ENCODE results near the gene RGS14.
"Not testable (repeated sequence)": the region's sequence is repeated elsewhere in the genome, so short reads cannot be mapped to it uniquely, and the experiment has no call there.

Gene RGS14

GRCh38 chr5:177336112-177336511, 21.6 kb upstream of the RGS14 start:
- TF ChIP-seq, protein P1, sequence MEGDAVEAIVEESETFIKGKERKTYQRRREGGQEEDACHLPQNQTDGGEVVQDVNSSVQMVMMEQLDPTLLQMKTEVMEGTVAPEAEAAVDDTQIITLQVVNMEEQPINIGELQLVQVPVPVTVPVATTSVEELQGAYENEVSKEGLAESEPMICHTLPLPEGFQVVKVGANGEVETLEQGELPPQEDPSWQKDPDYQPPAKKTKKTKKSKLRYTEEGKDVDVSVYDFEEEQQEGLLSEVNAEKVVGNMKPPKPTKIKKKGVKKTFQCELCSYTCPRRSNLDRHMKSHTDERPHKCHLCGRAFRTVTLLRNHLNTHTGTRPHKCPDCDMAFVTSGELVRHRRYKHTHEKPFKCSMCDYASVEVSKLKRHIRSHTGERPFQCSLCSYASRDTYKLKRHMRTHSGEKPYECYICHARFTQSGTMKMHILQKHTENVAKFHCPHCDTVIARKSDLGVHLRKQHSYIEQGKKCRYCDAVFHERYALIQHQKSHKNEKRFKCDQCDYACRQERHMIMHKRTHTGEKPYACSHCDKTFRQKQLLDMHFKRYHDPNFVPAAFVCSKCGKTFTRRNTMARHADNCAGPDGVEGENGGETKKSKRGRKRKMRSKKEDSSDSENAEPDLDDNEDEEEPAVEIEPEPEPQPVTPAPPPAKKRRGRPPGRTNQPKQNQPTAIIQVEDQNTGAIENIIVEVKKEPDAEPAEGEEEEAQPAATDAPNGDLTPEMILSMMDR (IDR thresholded peaks at IDR 0.05) = peak; percentile 56
- TF ChIP-seq ZFX (IDR thresholded peaks at IDR 0.05; ENCODE audit: borderline replicate concordance) = no peak
- no peak overlapping the region for H3K27ac ChIP-seq

- TF ChIP-seq, protein P1 (IDR thresholded peaks at IDR 0.05) = no peak
- TF ChIP-seq ZFX (IDR thresholded peaks at IDR 0.05; ENCODE audit: borderline replicate concordance) = no peak
Observed at GRCh38 chr5:177336603-177337494, 20.9 kb upstream of the RGS14 start.

DNA sequence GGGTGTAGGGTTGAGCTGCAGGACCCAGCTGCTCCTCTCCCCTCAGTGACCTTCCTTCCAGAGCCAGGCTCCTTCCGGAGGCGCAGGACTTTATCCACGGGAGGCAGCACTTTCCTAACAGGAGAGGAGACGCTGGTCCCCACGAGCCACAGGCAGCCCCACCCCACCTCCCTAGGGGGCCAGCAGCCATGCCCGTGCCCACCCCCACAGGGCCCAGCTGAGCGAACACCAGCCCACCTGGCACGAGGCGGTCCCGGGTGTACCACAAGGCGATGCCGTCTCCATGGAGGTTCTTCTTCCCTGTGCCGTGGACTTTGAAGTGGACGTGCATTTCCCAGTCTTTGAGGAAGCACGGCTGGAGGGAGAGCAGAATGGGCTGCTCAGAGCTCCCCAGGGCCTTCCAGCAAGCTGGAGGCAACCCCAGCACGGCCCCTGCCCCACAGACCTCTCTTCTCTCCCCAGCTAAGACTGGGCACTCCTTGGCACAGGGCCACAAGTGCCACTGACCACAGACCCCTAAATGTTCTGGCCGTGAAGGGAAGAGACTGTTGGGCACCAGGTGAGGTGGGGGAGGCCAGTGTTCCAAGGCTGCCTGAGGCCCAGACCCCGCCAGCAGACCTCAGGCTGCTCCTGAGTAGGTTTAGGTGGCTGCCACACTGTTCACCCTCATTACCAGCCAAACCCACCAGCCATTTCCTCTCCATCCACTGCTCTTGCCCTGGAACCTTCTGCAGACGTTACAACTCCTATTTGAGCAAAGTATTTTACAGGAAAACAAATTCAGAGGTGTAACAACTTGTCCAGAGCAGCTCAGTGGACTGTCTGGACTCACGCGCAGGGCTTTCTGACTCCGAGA, 19.2 kb upstream of the RGS14 start:
- TF ChIP-seq, protein P1 (IDR thresholded peaks at IDR 0.05) = no peak
- no peak for TF ChIP-seq ZFX (IDR thresholded peaks at IDR 0.05; ENCODE audit: borderline replicate concordance)
- peak overlapping the region; percentile 31; the same call in 1 of the 2 replicates for H3K27ac ChIP-seq

More at GRCh38 chr5:177336603-177337494, 20.9 kb upstream of the RGS14 start:
- H3K27ac ChIP-seq = no peak overlapping the region

GRCh38 chr5:177339107-177339638, 18.6 kb upstream of the RGS14 start:
- H3K27ac ChIP-seq = peak overlapping the region; percentile 31; the same call in 1 of the 2 replicates

DNA sequence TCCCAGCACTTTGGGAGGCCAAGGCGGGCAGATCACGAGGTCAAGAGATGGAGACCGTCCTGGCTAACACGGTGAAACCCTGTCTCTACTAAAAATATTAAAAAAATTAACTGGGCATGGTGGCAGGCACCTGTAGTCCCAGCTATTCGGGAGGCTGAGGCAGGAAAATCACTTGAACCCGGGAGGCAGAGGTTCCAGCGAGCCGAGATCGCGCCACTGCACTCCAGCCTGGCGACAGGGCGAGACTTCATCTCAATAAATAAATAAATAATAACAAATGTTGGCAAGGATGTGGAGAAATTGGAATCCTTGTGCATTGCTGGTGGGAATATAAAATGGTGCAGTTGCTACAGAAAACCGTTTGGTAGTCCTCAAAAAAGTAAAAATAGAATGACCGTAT, 14.7 kb upstream of the RGS14 start:
- H3K27ac ChIP-seq = not testable (repeated sequence)

More at GRCh38 chr5:177339107-177339638, 18.6 kb upstream of the RGS14 start:
- TF ChIP-seq, protein P1 (IDR thresholded peaks at IDR 0.05) = no peak
- no peak for TF ChIP-seq ZFX (IDR thresholded peaks at IDR 0.05; ENCODE audit: borderline replicate concordance)

DNA sequence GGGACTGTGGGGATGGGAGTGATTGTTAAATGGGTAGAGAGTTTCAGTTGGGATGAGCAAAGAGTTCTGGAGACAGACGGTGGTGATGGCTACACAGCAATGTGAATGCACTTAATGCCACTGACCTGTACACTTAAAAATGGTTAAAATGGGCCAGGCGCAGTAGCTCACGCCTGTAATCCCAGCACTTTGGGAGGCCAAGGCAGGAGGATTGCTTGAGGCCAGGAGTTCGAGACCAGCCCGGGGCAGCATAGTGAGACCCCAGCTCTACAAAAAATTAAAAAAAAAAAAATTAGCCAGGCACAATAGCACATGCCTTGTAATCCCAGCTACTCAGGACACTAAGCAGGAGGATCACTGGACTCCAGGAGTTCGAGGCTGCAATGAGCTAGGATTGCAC, 13.9 kb upstream of the RGS14 start:
- TF ChIP-seq ZFX (IDR thresholded peaks at IDR 0.05; ENCODE audit: borderline replicate concordance) = no peak
- TF ChIP-seq, protein P1 (IDR thresholded peaks at IDR 0.05) = no peak
- H3K27ac ChIP-seq = no peak overlapping the region

GRCh38 chr5:177344891-177345290, 12.8 kb upstream of the RGS14 start:
- no peak overlapping the region for H3K27ac ChIP-seq
- TF ChIP-seq, protein P1 (IDR thresholded peaks at IDR 0.05) = no peak
- no peak for TF ChIP-seq ZFX (IDR thresholded peaks at IDR 0.05; ENCODE audit: borderline replicate concordance)
